Stimulated activated CD4-positive, alpha-beta T cell treated with anti-CD3 and anti-CD28 coated beads, TNF-alpha, amount 100 ng/mL, for 48 hours (primary cell): ENCODE data around the gene CXorf58.
"Not testable (repeated sequence)": the region's sequence is repeated elsewhere in the genome, so short reads cannot be mapped to it uniquely, and the experiment has no call there.

Source experiments
- DNase-seq, 3 donors: peaks; one replicate each; pipeline ENCODE4 v3.0.0-alpha.2; 2020; ENCODE audit warnings: low read depth in 3 of 3

The CXorf58 gene

GRCh38 chrX:23953908-23954269 is 46.1 kb downstream of the CXorf58 start:
- DNase-seq, result no peak

- DNase-seq, result no peak
Observed at GRCh38 chrX:23954396-23954795, 46.6 kb downstream of the CXorf58 start.

- DNase-seq, result peak in 1 of 3 donors; percentile 8
Observed at GRCh38 chrX:23959781-23960180, 52.0 kb downstream of the CXorf58 start.

GRCh38 chrX:23964191-23964590 is 56.4 kb downstream of the CXorf58 start:
- no peak for DNase-seq

GRCh38 chrX:23965630-23966029 is 57.8 kb downstream of the CXorf58 start:
- DNase-seq, result not testable (repeated sequence)

GRCh38 chrX:23978491-23978890 is 70.7 kb downstream of the CXorf58 start:
- no peak for DNase-seq

GRCh38 chrX:23980011-23980441 is 72.2 kb downstream of the CXorf58 start:
- no peak for DNase-seq

GRCh38 chrX:23981222-23981621 is 73.4 kb downstream of the CXorf58 start:
- no peak for DNase-seq

GRCh38 chrX:23981711-23982110 is 73.9 kb downstream of the CXorf58 start:
- DNase-seq, result no peak

GRCh38 chrX:23982891-23983290 is 75.1 kb downstream of the CXorf58 start:
- no peak for DNase-seq
